Thoracic aorta (tissue), 2 donors: ENCODE results near the gene POR. TPM values are rescaled to one million over a fixed set of nuclear protein-coding genes. Genes with fewer than 3 reads are reported as not detected.

ENCODE experiments used
- ATAC-seq: fragments of 150-250 bp; one replicate; pipeline ENCODE4 v1.8.0; 2017; ENCODE audit warnings: low read depth; ENCODE audit not compliant: insufficient number of reproducible peaks, low FRiP score
- DNase-seq: peaks from one replicate; pipeline ENCODE4 v3.0.0-alpha.2; 2020; ENCODE audit warnings: low spot score
- H3K27ac ChIP-seq, 2 donors: fragments of 200-600 bp; sonication (generic); 1 replicate in 1 of 2; 2 replicates in 1 of 2; pipeline ENCODE4 v1.5.1; 2016; ENCODE audit warnings: mild to moderate bottlenecking in 2 of 2, moderate library complexity in 2 of 2
- H3K27me3 ChIP-seq: fragments of 200-600 bp; sonication (generic); replicated peaks from 2 replicates; pipeline ENCODE4 v1.6.0; 2016; ENCODE audit warnings: mild to moderate bottlenecking; ENCODE audit not compliant: insufficient read depth
- H3K36me3 ChIP-seq: fragments of 200-600 bp; sonication (generic); one replicate; pipeline ENCODE4 v1.5.1; 2016
- H3K4me1 ChIP-seq, 2 donors: fragments of 200-600 bp; sonication (generic); 1 replicate in 1 of 2; 2 replicates in 1 of 2; pipeline versions ENCODE4 v1.5.1 to v1.6.0; 2016; ENCODE audit warnings: low read depth in 2 of 2, mild to moderate bottlenecking in 1 of 2; ENCODE audit not compliant: control insufficient read depth in 1 of 2
- H3K4me3 ChIP-seq: fragments of 200-600 bp; sonication (generic); 2 replicates; pipeline ENCODE4 v1.5.1; 2016; ENCODE audit warnings: mild to moderate bottlenecking
- H3K9me3 ChIP-seq: fragments of 200-600 bp; sonication (generic); 2 replicates; pipeline ENCODE4 v1.5.1; 2016
- CTCF ChIP-seq: fragments of 200-600 bp; sonication (generic); IDR thresholded peaks from one replicate; pipeline ENCODE4 v1.5.1; 2019; ENCODE audit warnings: antibody characterized with exemption
- total RNA-seq, 2 donors: library from RNA; depleted of rRNA; stranded (reverse); fragments of >200 nt; gene quantifications; one replicate each; pipeline versions ENCODE4 v1.1.0 to v1.2.3, GENCODE V29; 2016

POR gene
- total RNA-seq, 2 donors from 2014 or later: 70.1 to 77.4 TPM

GRCh38 chr7:75985518-75986146 is 70.7 kb downstream of the POR start:
- no peak overlapping the region for H3K27ac ChIP-seq
- ATAC-seq (no peak), DNase-seq (no peak)
- H3K4me3 ChIP-seq: no peak overlapping the region
- TF ChIP-seq CTCF: no peak
- no peaks in the 10 kb centered on the region for H3K9me3 ChIP-seq
- peaks cover 10 to 15% of the 10 kb centered on the region in 2 donors for H3K4me1 ChIP-seq
- H3K27me3 ChIP-seq: no peaks in the 10 kb centered on the region
- peaks cover 71% of the 10 kb centered on the region for H3K36me3 ChIP-seq

GRCh38 chr7:75986147-75986781 is 71.3 kb downstream of the POR start:
- Histone ChIP-seq H3K4me1 (peaks cover 10 to 21% of the 10 kb centered on the region in 2 donors), H3K27me3 (no peaks in the 10 kb centered on the region), H3K36me3 (peaks cover 65% of the 10 kb centered on the region), H3K9me3 (no peaks in the 10 kb centered on the region), H3K4me3 (no peak overlapping the region), H3K27ac (no peak overlapping the region)
- no peak for TF ChIP-seq CTCF
- no peak for DNase-seq
- ATAC-seq: no peak

GRCh38 chr7:75987026-75987804 is 72.3 kb downstream of the POR start:
- no peak for DNase-seq
- TF ChIP-seq CTCF: no peak
- Histone ChIP-seq H3K4me3 (no peak overlapping the region), H3K27me3 (no peaks in the 10 kb centered on the region), H3K9me3 (no peaks in the 10 kb centered on the region), H3K36me3 (peaks cover 55% of the 10 kb centered on the region), H3K4me1 (peaks cover 10 to 28% of the 10 kb centered on the region in 2 donors), H3K27ac (no peak overlapping the region)
- ATAC-seq: no peak

GRCh38 chr7:75987805-75988567 is 73.0 kb downstream of the POR start:
- Histone ChIP-seq H3K4me3 (no peak overlapping the region), H3K27me3 (no peaks in the 10 kb centered on the region), H3K9me3 (no peaks in the 10 kb centered on the region), H3K36me3 (peaks cover 47% of the 10 kb centered on the region), H3K27ac (no peak overlapping the region), H3K4me1 (peaks cover 12 to 36% of the 10 kb centered on the region in 2 donors)
- DNase-seq (no peak), ATAC-seq (no peak)
- no peak for TF ChIP-seq CTCF
